Smooth muscle cell (in vitro differentiated cells): ENCODE data around the gene HMGN1. TPM values are rescaled to one million over a fixed set of nuclear protein-coding genes. Genes with fewer than 3 reads are reported as not detected.
A peak's percentile ranks its signal among the peaks of the same experiment; 100 is the strongest.

Source experiments
- DNase-seq: peaks from one replicate; lab custom pipeline; 2025; ENCODE audit not compliant: unreplicated experiment; lab: John Stamatoyannopoulos, UW
- H2AFZ ChIP-seq: fragments of 200-600 bp; sonication (generic); 2 replicates; pipeline ENCODE4 v1.6.0; 2016; ENCODE audit warnings: antibody characterized with exemption, low read depth, mild to moderate bottlenecking
- H3F3A ChIP-seq: fragments of 200-600 bp; sonication (generic); 2 replicates; pipeline ENCODE4 v1.6.0; 2017; ENCODE audit warnings: antibody characterized with exemption, low read depth
- H3K27ac ChIP-seq: fragments of 200-600 bp; sonication (generic); 2 replicates; pipeline ENCODE4 v1.5.1; 2016; ENCODE audit warnings: low read depth, mild to moderate bottlenecking
- H3K27me3 ChIP-seq: fragments of 200-600 bp; sonication (generic); 2 replicates; pipeline ENCODE4 v1.6.1; 2016; ENCODE audit warnings: low read depth, mild to moderate bottlenecking
- H3K36me3 ChIP-seq: fragments of 200-600 bp; sonication (generic); 2 replicates; pipeline ENCODE4 v1.5.1; 2016; ENCODE audit warnings: low read depth
- H3K4me1 ChIP-seq: fragments of 200-600 bp; sonication (generic); 2 replicates; pipeline ENCODE4 v1.5.1; 2016; ENCODE audit warnings: low read depth
- H3K4me2 ChIP-seq: fragments of 200-600 bp; sonication (generic); 2 replicates; pipeline ENCODE4 v1.6.0; 2016; ENCODE audit warnings: mild to moderate bottlenecking
- H3K4me3 ChIP-seq: fragments of 200-600 bp; sonication (generic); 2 replicates; pipeline ENCODE4 v1.5.1; 2016; ENCODE audit warnings: mild to moderate bottlenecking
- H3K79me2 ChIP-seq: fragments of 200-600 bp; sonication (generic); 2 replicates; pipeline ENCODE4 v1.6.0; 2016; ENCODE audit warnings: low read depth, mild to moderate bottlenecking
- H3K9ac ChIP-seq: fragments of 200-600 bp; sonication (generic); 2 replicates; pipeline ENCODE4 v1.6.0; 2016; ENCODE audit warnings: low read depth
- H3K9me3 ChIP-seq: fragments of 200-600 bp; sonication (generic); replicated peaks from 2 replicates; pipeline ENCODE4 v1.5.1; 2016; ENCODE audit warnings: low read depth
- H4K20me1 ChIP-seq: fragments of 200-600 bp; sonication (generic); 2 replicates; pipeline ENCODE4 v1.6.0; 2016; ENCODE audit warnings: low read depth
- CTCF ChIP-seq: fragments of 200-600 bp; sonication (generic); IDR thresholded peaks from 2 replicates; pipeline ENCODE4 v1.5.1; 2017; ENCODE audit warnings: borderline replicate concordance, mild to moderate bottlenecking, antibody characterized with exemption; ENCODE audit not compliant: insufficient read depth, poor library complexity, severe bottlenecking
- WGBS: methylation state at CpG from one replicate; pipeline ENCODE4 v1.1.7; 2016; ENCODE audit warnings: low lambda C conversion rate; 5-methylcytosine and 5-hydroxymethylcytosine counted together
- polyA plus RNA-seq: library from polyadenylated mRNA; unstranded; fragments of >200 nt; fragmentation: Nextera tagmentation; extraction: Ambion mirVana; gene quantifications from 2 replicates; pipeline ENCODE4 v1.2.1, GENCODE V29; 2016
- total RNA-seq: library from RNA; depleted of rRNA; stranded (reverse); fragments of >200 nt; gene quantifications from 2 replicates; pipeline ENCODE4 v1.2.3, GENCODE V29; 2014

Gene HMGN1
- 385 and 396 TPM in 2 replicates for total RNA-seq
- polyA plus RNA-seq, result 404 and 427 TPM in 2 replicates

- peak within 1 kb of the TSS; percentile 90 for H3K4me3 ChIP-seq
- H3K4me1 ChIP-seq, result peaks cover 36% of the 10 kb centered on the region
- H3F3A ChIP-seq, result peaks cover 15% of the 10 kb centered on the region
- H3K4me2 ChIP-seq, result peak within 1 kb of the TSS; percentile 99
- peaks cover 7% of the 10 kb centered on the region for H3K36me3 ChIP-seq
- no peaks in the 10 kb centered on the region for H3K9me3 ChIP-seq
- 0% methylated on average over 33 of the region's 116 CpGs for WGBS
- DNase-seq, result peak; percentile 94
- no peak for TF ChIP-seq CTCF
- peaks cover 43% of the 10 kb centered on the region for H3K79me2 ChIP-seq
- no peaks in the 10 kb centered on the region for H3K27me3 ChIP-seq
- peak within 1 kb of the TSS; percentile 94 for H2AFZ ChIP-seq
- peak within 1 kb of the TSS; percentile 88 for H3K27ac ChIP-seq
- H3K9ac ChIP-seq, result peak within 1 kb of the TSS; percentile 94
- H4K20me1 ChIP-seq, result peaks cover 46% of the 10 kb centered on the region
Observed at GRCh38 chr21:39348355-39349210, at the start of gene HMGN1. TSS of gene HMGN1 (minus strand) at chr21:39349088. CDS start at chr21:39348917, 171 bp downstream.

- Histone ChIP-seq H3F3A (no peaks in the 10 kb centered on the region), H3K79me2 (no peaks in the 10 kb centered on the region), H2AFZ (no peak overlapping the region), H3K9me3 (no peaks in the 10 kb centered on the region), H3K9ac (no peak overlapping the region), H3K36me3 (no peaks in the 10 kb centered on the region), H3K4me3 (no peak overlapping the region), H3K4me2 (no peak overlapping the region), H4K20me1 (no peaks in the 10 kb centered on the region), H3K27ac (no peak overlapping the region), H3K4me1 (no peaks in the 10 kb centered on the region), H3K27me3 (no peaks in the 10 kb centered on the region)
- no peak for TF ChIP-seq CTCF
- no peak for DNase-seq
- 92% methylated on average over 11 of the region's 11 CpGs for WGBS
Observed at GRCh38 chr21:39397646-39398385, 48.9 kb upstream of the HMGN1 start.

GRCh38 chr21:39392981-39393380, 44.1 kb upstream of the HMGN1 start:
- WGBS, result 94% methylated on average over 7 of the region's 7 CpGs
- H3K4me3 ChIP-seq, result no peak overlapping the region
- H3K79me2 ChIP-seq, result peaks cover 17% of the 10 kb centered on the region
- H2AFZ ChIP-seq, result no peak overlapping the region
- no peak for TF ChIP-seq CTCF
- H3K9me3 ChIP-seq, result no peaks in the 10 kb centered on the region
- peaks cover 16% of the 10 kb centered on the region for H4K20me1 ChIP-seq
- no peaks in the 10 kb centered on the region for H3K27me3 ChIP-seq
- no peak overlapping the region for H3K9ac ChIP-seq
- H3K4me2 ChIP-seq, result no peak overlapping the region
- H3F3A ChIP-seq, result no peaks in the 10 kb centered on the region
- no peak overlapping the region for H3K27ac ChIP-seq
- no peak for DNase-seq
- peaks cover 3% of the 10 kb centered on the region for H3K36me3 ChIP-seq
- H3K4me1 ChIP-seq, result peaks cover 8% of the 10 kb centered on the region
